Stimulated activated CD8-positive, alpha-beta memory T cell treated with anti-CD3 and anti-CD28 coated beads, Interleukin-7, amount 100 ng/mL, for 48 hours (primary cell): Measurements from ENCODE around the gene ROS1.

ENCODE experiments used
- DNase-seq, 2 donors: peaks; one replicate each; pipeline ENCODE4 v3.0.0-alpha.2; 2020; ENCODE audit warnings: low read depth in 1 of 2; ENCODE audit errors: extremely low read depth in 1 of 2

The ROS1 gene

GRCh38 chr6:117311726-117312125, 114.0 kb downstream of the ROS1 start:
- no peak for DNase-seq

GRCh38 chr6:117311310-117311709, 114.4 kb downstream of the ROS1 start:
- DNase-seq, result no peak

GRCh38 chr6:117309611-117310010, 116.1 kb downstream of the ROS1 start:
- DNase-seq, result no peak

- DNase-seq, result no peak
Measured at GRCh38 chr6:117309069-117309468, 116.7 kb downstream of the ROS1 start.

- DNase-seq, result no peak
Measured at GRCh38 chr6:117307655-117308054, 118.1 kb downstream of the ROS1 start.

- DNase-seq, result no peak
Measured at GRCh38 chr6:117306227-117306790, 119.4 kb downstream of the ROS1 start.

- no peak for DNase-seq
Measured at GRCh38 chr6:117304446-117304845, 121.3 kb downstream of the ROS1 start.

- no peak for DNase-seq
Measured at GRCh38 chr6:117303323-117303722, 122.4 kb downstream of the ROS1 start.

- no peak for DNase-seq
Measured at GRCh38 chr6:117298941-117299340, 126.8 kb downstream of the ROS1 start.

GRCh38 chr6:117290173-117290846, 135.4 kb downstream of the ROS1 start:
- no peak for DNase-seq

GRCh38 chr6:117288083-117288715, 137.5 kb downstream of the ROS1 start:
- no peak for DNase-seq

GRCh38 chr6:117280922-117281321, 144.8 kb downstream of the ROS1 start:
- DNase-seq, result no peak

- DNase-seq, result no peak
Measured at GRCh38 chr6:117276778-117277316, 148.9 kb downstream of the ROS1 start.

GRCh38 chr6:117275711-117276110, 150.0 kb downstream of the ROS1 start:
- DNase-seq, result no peak

GRCh38 chr6:117275205-117275604, 150.5 kb downstream of the ROS1 start:
- DNase-seq, result no peak

- DNase-seq, result no peak
Measured at GRCh38 chr6:117272891-117273290, 152.9 kb downstream of the ROS1 start.

- no peak for DNase-seq
Measured at GRCh38 chr6:117272032-117272866, 153.5 kb downstream of the ROS1 start.

GRCh38 chr6:117270843-117271507, 154.8 kb downstream of the ROS1 start:
- no peak for DNase-seq

GRCh38 chr6:117270055-117270842, 155.5 kb downstream of the ROS1 start:
- no peak for DNase-seq

GRCh38 chr6:117269638-117270054, 156.1 kb downstream of the ROS1 start:
- no peak for DNase-seq
